Stimulated activated CD8-positive, alpha-beta memory T cell treated with anti-CD3 and anti-CD28 coated beads, Interleukin-2, amount 100 ng/mL, for 48 hours (primary cell): ENCODE measurements around the gene APOBEC3H.

Experiments
- DNase-seq, 2 donors: peaks; one replicate each; pipeline ENCODE4 v3.0.0-alpha.2; 2020; ENCODE audit warnings: low read depth in 2 of 2

Gene APOBEC3H

DNA sequence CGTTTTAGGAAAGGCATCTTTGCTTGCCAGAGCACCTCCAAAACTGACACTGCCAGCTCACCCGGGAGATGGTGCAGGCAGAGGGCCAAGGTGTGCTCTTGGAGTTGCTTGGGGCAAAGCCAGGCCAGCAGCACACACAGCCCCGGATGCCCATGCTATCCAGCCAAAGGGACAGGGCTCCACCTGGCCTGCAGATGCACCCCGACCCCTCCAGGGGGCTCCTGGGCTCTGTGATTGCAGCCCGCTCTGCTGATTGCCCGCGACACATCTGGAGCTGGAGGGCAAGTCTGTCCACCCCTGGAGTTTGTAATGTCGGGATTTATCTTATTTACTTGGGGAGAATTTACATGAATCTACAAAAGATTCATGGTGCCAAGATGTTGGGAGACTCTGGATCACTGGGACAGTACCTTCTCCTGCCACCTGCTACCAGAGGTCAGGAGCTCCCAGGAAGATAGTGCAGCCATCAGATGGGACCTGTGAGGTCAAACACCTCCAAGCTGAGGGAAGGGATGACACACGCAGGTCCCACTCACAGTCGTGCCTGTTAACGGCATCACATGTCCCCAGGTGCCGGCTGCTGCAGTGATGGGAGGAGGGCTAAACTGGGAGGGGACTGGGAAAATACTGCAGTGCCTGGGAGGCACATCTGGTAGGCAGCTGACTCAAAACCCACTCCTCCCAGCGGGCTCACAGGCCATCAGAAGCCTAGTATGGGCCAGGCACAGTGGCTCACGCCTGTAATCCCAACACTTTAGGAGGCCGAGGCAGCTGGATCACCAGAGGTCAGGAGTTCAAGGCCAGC, 38.2 kb downstream of the APOBEC3H start:
- peak; percentile 29 to 46 for DNase-seq

DNA sequence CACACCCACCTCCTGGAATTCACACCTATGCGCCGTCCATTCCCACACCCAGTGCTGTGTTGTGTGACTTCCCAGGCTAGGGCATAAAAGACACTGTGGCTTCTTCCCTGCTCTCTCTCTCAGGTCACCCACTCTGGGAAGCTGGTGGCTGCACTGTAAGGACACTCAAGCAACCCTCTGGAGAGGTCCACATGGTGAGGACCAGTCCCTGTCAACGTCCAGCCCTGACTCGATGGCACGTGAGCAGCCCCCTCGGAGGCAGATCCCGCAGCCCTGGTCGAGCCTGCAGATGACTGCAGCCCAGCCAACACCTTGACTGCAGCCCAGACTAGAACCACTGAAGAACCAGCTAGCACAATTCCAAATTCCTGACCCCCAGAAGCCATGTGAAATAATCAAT, 39.3 kb downstream of the APOBEC3H start:
- DNase-seq: no peak

DNA sequence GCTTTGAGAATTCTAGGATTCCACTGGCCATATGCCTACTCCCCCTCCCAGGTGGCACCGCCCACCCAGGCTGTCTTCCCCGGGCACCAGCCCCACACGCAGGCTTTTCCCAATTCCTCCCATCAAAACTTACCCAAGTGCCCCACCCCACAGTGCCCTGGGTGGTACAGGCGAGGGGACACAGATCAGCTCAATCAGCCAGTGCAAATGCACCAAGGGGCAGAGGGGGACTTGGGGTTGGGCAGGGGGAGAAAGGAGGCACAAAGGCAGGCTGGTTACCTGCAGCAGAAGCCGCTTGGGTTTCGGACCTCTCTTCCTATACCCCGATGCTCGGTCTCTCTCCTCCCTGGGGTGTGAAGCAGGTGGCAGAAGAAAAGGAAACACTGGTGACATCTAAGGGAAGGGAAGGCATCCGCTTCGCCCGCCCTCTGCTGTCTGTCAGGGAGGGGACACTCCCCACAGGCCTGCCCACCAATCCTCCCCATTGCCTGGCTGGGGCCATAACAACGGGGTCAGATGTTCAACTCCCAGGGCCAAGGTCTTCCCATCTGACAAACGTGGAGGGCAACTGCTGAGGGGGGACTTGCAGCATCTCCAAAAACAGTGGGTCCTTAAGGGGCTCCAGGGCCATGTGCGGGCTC, 41.4 kb downstream of the APOBEC3H start:
- DNase-seq: no peak

DNA sequence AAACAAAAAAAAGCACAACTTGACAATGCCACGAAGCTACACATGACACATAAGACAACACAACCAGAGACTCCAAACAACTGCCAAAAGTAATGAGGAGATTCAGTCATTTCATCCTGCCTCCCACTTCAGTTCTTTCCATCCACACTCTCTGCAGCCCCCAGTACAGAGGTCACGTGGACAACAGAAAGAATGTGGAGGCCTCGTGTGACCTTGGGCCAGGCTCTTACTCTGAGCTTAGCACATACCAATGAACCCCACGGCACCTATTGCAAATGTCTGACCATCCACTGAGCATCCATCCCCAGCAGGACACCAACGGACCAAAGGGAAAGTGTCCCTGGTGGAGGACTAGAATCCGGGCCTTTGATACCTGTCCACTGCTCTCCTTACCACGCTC, 42.9 kb downstream of the APOBEC3H start:
- DNase-seq: no peak

DNA sequence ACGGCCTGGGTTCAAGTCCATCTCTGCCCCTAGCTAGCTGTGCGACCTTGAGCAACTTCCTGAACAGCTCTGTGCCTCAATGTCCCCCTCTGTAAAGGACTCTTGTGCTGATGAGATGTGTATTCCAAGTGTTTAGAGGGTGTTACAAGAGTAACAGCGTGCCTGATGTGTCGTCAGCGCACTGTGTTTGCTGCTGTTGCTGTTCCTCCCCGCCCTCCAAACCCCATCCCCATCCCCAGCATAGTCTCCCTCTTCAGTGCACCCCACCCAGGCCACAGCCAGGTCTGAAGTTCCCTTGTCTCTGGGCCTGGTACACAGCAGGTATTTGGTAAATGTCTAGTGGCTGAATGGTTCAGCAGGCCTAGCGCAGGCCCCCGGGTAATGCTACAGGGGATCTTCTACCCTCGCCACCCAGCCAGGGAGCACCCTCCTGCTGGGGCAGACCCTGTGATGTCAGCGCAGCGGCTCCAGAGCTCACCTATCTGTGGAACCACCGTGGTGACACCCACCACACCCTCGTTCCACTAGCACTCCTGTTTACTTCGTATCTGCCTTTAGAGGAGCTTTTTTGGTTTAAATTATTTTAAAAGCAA, 45.1 kb downstream of the APOBEC3H start:
- no peak for DNase-seq

DNA sequence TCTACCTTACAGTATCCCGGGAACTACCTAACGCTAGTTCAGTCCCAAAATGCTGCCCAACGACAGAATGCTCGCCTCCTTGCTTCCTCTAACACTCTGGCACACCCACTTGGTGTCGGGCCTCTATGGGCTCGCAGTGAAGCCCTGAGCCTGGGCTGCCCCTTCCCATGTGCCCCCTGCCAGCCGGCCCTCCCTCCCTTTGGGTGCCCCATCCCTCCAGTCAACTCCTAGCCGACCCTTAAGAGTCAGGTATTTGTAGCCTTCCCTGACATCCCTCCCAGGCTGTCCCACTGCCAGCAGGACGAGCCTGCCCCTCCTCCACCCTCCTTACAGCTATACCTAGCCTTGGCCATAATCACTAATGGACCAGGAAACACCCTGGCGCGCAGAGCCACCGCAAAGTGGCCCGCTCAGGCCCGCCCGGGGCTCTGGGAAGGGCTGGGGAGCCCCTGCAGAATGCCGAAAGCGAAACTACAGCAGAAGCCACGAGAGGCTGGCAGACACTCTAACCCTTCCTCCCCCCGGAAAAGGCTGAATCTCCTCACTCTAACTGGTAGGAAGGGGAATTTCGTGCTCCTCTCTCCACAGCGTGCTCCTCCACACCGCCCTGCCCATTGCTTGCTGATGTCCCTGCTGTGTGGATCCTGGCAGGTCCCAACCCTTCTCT, 47.2 kb downstream of the APOBEC3H start:
- DNase-seq: peak in 1 of 2 donors; percentile 46

DNA sequence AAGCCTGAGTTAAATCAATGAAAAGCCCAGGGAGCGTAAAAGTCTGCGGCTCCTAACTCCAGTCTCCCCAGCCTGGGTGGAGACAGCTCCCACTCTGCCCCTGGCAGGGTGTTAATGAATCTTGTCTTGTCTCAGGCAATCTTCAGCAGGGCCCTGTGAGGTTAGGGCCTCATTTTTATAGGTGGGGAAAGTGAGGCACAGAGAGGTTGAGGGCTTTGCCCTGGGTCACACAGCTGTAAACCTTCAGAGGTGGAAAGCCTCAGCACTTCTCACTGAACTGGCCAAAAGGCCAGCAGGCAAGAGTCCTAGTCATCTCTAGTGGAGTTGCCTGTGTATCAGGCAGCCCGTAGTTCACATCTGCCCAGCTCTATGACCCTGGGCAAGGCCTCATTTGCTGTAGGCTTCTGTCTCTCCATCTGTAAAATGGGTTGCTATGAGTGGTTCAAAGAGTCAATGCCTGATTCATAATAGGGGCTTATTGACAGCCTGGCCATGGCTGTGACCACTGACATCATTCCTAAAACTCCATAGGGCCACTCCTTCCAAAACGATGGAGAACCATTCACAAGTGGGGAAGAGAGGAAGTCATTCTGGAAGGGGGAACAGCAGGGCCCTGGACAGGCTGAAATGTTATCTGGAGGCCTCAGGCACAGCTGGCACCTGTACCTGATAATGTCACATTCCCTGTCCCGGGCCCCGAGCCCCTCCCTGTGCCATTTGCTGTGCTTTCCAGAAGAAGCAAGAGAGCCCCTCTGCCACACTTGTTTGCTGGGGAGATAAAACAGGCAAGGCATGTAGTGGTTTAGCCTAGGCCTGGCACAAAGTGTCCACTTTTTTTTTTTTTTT, 49.4 kb downstream of the APOBEC3H start:
- DNase-seq: no peak

DNA sequence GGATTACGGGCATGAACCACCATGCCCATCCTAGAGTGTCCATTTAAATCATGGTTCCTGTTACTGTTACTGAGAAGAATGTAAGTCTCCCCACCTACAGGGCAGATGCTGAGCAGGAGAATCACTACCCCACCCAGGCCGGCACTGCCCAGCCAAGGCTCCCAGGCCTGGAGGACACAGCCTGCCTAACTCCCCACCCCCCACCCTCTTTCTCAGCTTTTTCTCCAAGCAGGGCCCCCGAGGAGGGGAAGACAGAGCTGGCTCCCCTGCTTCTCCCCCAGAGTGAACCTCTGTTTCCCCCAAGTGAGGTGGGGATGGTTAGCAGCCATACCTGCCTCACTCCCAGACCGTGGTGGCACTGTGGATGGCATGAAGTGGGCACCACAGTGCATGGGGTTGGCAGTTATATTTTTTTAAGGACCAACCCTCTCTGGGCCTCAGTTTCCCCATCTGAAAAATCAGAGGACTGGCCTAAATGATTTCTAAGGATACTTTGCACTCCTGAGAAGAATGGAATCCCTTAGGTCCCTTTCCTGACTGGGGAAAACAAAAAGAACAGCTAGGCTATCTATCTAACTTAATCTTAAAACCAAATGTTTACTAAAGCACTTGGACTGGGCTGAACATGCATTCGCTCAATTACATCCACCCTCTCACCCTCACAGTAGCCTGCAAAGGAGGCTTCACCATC, 50.4 kb downstream of the APOBEC3H start:
- no peak for DNase-seq

DNA sequence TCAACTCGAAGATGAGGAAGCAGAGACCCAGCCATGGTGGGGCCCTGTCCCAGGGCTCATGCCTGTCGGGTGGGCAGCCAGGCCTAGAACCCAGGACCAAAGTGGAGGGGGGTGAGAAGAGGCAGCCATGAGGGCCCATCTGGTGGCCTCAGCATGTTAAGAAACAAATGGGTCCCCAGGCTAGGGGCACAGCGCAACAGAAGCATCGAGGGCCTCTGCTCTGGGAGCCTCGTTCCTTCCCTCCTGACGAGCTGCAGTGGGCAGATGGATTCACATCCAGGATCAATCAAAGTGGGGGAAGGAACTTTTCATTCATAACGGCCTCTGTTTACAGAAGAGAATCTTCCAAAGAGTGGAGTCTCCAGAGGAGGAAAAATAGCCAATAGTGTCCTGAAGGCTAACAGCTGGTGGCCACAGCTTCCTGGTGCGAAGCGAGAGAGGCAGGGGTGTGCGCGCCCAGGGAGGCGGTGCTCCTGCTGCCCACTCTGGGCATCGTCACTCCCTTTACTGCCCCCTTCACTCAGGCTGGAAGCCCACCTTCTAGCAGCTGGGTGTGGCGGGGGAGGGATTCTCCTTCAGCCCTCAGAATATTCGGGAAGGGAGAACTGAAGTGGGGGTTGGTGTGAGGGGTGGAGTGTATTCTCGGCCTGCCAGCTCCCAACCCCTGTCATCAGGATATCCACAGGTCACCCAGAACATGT, 51.1 kb downstream of the APOBEC3H start:
- no peak for DNase-seq

DNA sequence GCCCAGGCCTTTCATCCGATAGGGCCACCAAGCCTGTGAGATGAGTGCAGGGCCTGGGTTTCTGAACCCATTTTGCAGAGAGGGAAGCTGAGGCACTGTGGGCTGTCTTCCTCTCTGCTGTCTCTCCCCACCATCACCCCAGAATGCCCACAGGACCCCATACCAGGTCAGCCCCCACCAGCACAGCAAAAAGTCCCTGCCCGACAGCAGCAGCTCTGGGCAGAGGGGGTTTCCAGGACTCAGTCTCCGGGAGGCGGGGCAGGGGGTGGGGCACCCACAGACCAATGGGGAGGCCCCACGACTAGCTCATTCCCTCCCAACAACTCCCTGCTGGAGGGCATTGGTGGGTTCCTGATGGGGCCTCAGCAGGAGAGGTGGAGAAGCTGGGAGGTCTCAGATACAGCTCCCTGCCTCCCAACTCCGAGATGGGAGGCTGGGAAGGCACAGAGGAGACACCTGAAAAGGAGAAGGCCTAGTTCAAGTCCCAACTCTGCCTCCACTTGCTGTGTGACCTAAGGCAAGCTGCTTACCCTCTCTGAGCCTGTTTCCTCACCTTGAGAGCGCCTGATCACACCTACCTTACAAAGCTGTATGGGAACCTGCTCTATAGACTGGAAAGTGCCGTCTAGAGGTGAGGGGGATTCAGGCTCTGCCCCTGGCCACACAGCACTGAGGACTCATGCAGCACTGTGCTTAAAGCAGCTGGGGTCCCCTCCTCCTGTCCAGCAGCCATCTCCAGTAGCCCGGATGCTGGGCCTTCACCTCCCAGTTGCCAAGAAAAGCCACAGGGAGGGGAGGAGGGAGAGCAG, 51.9 kb downstream of the APOBEC3H start:
- DNase-seq: peak; percentile 59 to 68

DNA sequence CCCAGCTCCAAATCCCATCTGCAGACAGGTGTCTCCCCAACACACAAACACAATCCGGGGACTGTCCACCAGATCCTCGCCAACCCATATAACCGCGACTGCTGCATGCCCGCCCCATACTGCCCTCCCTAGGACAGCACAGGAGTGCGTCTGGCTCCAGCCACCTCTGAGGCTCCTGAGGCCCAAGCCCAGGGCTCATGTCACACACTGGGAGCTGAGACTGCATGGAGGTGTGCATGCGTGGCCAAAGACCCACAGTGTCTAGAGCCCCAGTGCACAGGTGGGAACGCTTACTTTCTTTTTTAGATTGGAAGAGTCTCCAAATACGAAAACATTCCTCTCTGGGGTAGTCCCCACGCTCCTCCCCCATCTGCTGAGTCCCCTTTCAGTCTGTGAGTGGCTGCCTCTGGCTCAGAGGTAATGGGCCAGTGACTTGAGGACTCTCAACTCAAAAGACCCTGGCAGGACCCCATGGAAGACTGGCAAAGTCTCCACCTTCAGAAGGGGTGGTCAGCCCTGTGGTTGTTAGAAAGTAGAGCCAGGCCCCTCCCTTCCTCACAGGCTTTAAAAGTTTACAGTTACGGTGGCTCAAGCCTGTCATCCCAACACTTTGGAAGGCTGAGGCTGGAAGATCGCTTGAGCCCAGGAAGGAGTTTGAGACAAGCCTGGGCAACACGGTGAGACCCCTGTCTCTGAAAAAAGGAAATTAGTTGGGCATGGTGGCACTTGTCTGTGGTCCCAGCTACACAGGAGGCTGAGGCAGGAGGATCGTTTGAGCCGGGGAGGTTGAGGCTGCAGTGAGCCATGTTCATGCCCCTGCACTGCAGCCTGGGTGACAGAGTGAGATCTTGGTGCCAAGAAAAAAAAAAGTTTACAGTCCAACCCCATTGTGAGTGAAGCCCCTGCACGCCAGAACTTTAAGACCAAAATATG, 53.1 kb downstream of the APOBEC3H start:
- DNase-seq: no peak

DNA sequence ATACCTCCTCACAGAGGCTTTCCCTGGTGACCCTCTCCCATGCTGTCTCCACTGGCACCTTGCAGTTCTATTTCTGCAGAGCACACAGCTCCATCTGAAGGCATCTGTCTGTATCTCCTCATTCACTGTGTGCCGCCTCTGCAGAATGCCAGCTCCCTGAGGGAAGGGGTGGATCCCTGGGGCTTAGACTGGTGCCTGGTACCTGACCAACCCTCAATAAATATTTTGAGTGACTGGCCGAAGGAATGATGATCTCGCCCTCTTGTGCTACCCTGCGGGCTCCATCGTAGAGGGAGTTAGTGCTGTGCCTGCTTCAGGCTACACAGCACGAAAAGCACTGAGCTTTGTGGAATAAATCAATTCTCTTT, 53.8 kb downstream of the APOBEC3H start:
- no peak for DNase-seq

DNA sequence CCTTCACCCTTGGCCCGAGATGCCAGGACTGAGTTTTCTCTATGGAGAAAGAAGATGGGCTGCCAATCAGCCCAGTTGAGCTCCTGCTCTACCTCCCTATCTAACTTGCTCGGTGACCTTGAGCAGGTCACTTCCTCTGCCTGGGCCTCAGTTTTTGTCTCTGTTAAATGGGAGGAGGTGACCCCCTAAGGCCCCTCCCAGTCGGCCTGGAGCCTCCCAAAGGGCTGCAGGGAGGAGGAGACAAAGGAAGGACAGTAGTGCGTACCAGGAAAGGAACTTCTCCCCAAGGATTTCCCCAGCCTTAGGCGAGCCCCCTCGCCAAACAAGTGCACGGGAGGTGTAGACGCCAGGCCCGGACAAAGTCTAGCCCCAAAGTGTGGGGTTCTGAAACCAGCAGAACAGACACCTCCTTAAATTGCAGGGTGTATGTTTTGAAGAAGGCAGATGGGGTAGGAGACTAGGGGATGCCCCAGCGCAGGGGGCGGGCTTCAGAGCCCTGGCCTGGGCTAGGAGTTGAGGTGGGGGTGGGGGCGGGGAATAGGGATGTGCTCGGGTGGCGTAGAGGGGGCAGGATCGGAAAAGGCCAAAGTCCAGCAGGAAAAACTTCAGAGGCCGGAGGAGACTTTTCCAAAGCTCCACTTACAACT, 54.4 kb downstream of the APOBEC3H start:
- DNase-seq: no peak

DNA sequence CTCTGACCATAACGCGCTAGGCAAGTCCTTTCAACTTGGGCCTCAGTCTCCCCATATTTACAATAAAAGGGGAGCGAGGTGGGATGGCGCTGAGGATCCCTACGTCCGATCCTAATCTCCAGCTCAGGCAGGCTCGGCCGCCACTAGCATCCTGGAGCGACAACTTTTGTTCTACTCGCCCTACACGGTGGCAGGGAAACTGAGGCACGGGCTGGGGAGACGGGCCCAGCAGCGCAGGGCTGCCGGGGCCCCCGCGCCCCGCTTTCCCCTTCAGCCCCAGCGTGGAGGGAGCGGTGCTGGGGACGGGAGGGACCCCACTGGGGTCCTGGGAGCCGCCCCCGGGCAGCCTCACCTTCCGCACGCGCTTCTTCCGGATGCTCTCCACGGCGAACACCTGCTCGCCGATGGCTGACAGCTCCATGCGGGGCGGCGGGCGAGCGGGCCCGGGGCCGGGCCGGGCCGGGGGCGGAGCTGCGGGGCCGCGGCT, 55.0 kb downstream of the APOBEC3H start:
- DNase-seq: no peak

DNA sequence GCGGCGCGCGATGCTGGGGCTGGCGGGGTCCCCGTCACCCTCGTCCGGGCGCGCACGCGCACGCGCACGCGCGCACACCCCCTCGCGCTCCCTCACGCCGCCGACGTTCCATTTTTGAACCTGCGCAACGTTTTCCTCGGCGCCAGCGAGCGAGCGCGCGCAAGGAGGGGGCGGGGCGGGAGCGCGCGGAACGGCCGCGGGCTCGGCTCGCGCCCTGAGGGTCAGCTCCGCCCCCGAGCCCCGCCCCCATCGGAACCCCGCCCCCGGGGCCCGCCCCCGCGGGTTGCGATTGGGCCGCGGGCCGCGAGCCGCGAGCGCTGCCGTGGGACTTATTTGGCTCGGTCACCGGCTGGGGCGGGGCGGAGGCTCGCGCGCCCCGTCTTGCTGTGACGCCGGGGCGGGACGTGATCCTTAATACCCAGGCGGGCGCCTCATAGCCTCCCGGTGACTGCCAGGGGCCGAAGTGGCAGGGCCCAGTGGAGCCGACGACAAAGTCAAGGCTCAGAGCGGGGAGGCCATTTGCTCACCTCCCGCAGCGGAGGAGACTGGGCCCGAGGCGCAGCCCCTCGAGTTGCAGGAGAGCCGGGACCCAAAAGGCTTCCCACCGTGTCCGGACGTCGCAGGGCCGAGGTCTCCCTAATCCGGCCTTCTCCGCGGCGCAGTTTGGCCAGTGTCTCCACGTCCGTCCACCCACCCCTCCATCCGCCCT, 55.6 kb downstream of the APOBEC3H start, which contains the start of gene CBX7:
TSS of gene CBX7 (minus strand) at position 170 of the 709 bp plus-strand sequence. CDS start 236 bp downstream, outside the sequence.
- DNase-seq: peak; percentile 82 to 91

DNA sequence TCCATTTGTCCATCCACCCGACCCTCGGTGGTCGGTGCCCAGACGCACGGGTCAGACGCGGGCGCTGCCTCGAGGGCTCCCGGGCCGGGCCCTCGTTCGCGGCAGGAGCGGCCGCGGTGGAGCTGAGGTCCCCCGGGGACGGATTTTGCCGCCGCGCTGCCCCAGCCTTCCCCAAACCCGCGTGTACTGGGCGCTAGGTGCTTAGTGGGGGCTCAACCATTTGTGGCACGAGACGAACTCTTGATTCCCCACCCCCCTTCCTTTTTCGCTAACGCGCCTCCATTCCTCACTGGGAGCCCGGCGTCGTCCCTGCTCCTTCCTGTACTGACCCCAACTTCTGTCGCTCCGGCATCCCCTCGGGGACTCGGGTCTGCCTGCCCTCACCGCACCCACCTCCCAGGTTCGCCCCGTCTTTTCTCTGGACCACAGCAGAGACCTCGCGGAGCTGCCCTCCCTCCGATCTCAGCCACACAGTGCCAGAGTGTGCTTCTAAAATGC, 56.2 kb downstream of the APOBEC3H start:
- no peak for DNase-seq
